Kidney (tissue), 14 donors: ENCODE data around the gene CEP295NL. TPM values are rescaled to one million over a fixed set of nuclear protein-coding genes. Genes with fewer than 3 reads are reported as not detected.

Source experiments
- DNase-seq, 5 donors: peaks; one replicate each; pipeline ENCODE4 v3.0.0-alpha.2; 2013 to 2020
- FAIRE-seq: peaks from 2 replicates; lab custom pipeline; 2012; peaks lifted over from hg19 to GRCh38; lab: Jason Lieb, UNC
- H3K27ac ChIP-seq, 2 donors: one replicate each; pipeline ENCODE4 v1.7.0; 2013; ENCODE audit warnings: low read depth in 2 of 2, low read length in 2 of 2, inconsistent platforms in 1 of 2
- H3K27me3 ChIP-seq: one replicate; pipeline ENCODE4 v1.7.1; 2013; ENCODE audit warnings: low read length, inconsistent platforms; ENCODE audit not compliant: control insufficient read depth, insufficient read depth
- H3K36me3 ChIP-seq, 3 donors: one replicate each; pipeline versions ENCODE4 v1.7.0 to v1.7.1; 2013; ENCODE audit warnings: low read length in 3 of 3, control low read depth in 1 of 3, inconsistent platforms in 1 of 3; ENCODE audit not compliant: insufficient read depth in 3 of 3, control insufficient read depth in 2 of 3
- H3K4me1 ChIP-seq, 3 donors: one replicate each; pipeline versions ENCODE4 v1.7.0 to v1.7.1; 2013; ENCODE audit warnings: low read length in 3 of 3, inconsistent platforms in 1 of 3, low read depth in 1 of 3; ENCODE audit not compliant: control insufficient read depth in 2 of 3, insufficient read depth in 2 of 3
- H3K4me3 ChIP-seq, 3 donors: one replicate each; pipeline versions ENCODE4 v1.7.0 to v1.8.1; 2013; ENCODE audit warnings: low read length in 3 of 3, control low read depth in 1 of 3, inconsistent platforms in 1 of 3
- H3K9ac ChIP-seq, 3 donors: one replicate each; pipeline versions ENCODE4 v1.7.0 to v1.7.1; 2013; ENCODE audit warnings: low read length in 3 of 3, control low read depth in 1 of 3, inconsistent platforms in 1 of 3
- H3K9me3 ChIP-seq, 3 donors: one replicate each; pipeline versions ENCODE4 v1.7.0 to v1.7.1; 2013; ENCODE audit warnings: low read length in 3 of 3, control low read depth in 1 of 3, inconsistent platforms in 1 of 3; ENCODE audit not compliant: control insufficient read depth in 2 of 3, insufficient read depth in 1 of 3
- CTCF ChIP-seq: IDR thresholded peaks from 3 replicates; pipeline ENCODE4 v1.5.1; 2012; ENCODE audit warnings: mild to moderate bottlenecking, moderate library complexity, borderline replicate concordance; ENCODE audit not compliant: insufficient read depth; ENCODE audit errors: extremely low read depth
- intact Hi-C: fragments of 100-400 bp; cut with DNase I; formaldehyde crosslinking; loops from one replicate; pipeline ENCODE4 v1.11.1; 2022
- polyA plus RNA-seq: library from polyadenylated mRNA; stranded (reverse); fragments of 350-450 nt; fragmentation: Illumina TruSeq; extraction: RNeasy Lipid Tissue Mini Kit (QIAGEN cat#74804); gene quantifications from one replicate; pipeline ENCODE4 v1.2.3, GENCODE V29; 2014; ENCODE audit warnings: low read depth, low replicate concordance; ENCODE audit not compliant: insufficient read depth
- total RNA-seq: library from RNA; stranded (reverse); fragmentation: NEBNext Ultra II Directional; extraction: Animal tissue kit (Norgen Biotek cat#: 25700); gene quantifications from one replicate; pipeline ENCODE4 v1.2.1, GENCODE V29; 2021
- donor health status: control.
- donor health status: control.
- donor health status: control.
- donor health status: control.
- donor health status: control.
- donor health status: DM: yes; HTN: yes; CAD: no.
- donor health status: Normal renal cell carcinoma (clear cell type).

Gene CEP295NL
- total and polyA plus RNA-seq, 2 donors from 2014 or later: 3.6 TPM; not detected in 1

GRCh38 chr17:78935419-78936323, 32.7 kb upstream of the CEP295NL start:
- intact Hi-C loops: no loop called here
- FAIRE-seq: no peak
- no peak for TF ChIP-seq CTCF
- Histone ChIP-seq H3K27ac (peak overlapping the region in 1 of 2 donors; percentile 97), H3K36me3 (no peaks in the 10 kb centered on the region), H3K9me3 (no peaks in the 10 kb centered on the region), H3K4me3 (no peak overlapping the region), H3K27me3 (no peaks in the 10 kb centered on the region), H3K9ac (no peak overlapping the region), H3K4me1 (peaks cover 0 to 18% (median 7%) of the 10 kb centered on the region in 3 donors)
- DNase-seq: peak in 4 of 5 donors; percentile 62 to 89 (median 74)

- FAIRE-seq: no peak
Measured at GRCh38 chr17:78934681-78935418, 31.8 kb upstream of the CEP295NL start.

GRCh38 chr17:78933959-78934568, 31.1 kb upstream of the CEP295NL start:
- Histone ChIP-seq H3K4me1 (peaks cover 0 to 21% (median 7%) of the 10 kb centered on the region in 3 donors), H3K9ac (peak overlapping the region in 1 of 3 donors; percentile 44), H3K27ac (peak overlapping the region; percentile 36 to 97), H3K36me3 (no peaks in the 10 kb centered on the region), H3K4me3 (peak overlapping the region in 2 of 3 donors; percentile 7 to 38), H3K9me3 (no peaks in the 10 kb centered on the region), H3K27me3 (no peaks in the 10 kb centered on the region)
- FAIRE-seq (no peak), DNase-seq (peak; percentile 95 to 97 (median 96))
- intact Hi-C loops: no loop called here
- TF ChIP-seq CTCF: no peak

More at GRCh38 chr17:78934681-78935418, 31.8 kb upstream of the CEP295NL start:
- H3K36me3 ChIP-seq: no peaks in the 10 kb centered on the region
- H3K9me3 ChIP-seq: no peaks in the 10 kb centered on the region
- peak in 1 of 5 donors; percentile 73 for DNase-seq
- peaks cover 0 to 21% (median 7%) of the 10 kb centered on the region in 3 donors for H3K4me1 ChIP-seq
- H3K27ac ChIP-seq: peak overlapping the region; percentile 36 to 97
- H3K27me3 ChIP-seq: no peaks in the 10 kb centered on the region
- no peak for TF ChIP-seq CTCF
- no peak overlapping the region for H3K4me3 ChIP-seq
- intact Hi-C loops: no loop called here
- peak overlapping the region in 1 of 3 donors; percentile 44 for H3K9ac ChIP-seq
